ENCODE data around the gene FUS.
"Not testable (repeated sequence)": the region's sequence is repeated elsewhere in the genome, so short reads cannot be mapped to it uniquely, and the experiment has no call there.

FUS gene

GRCh38 chr16:31179747-31180459 is at the start of gene FUS:
FUS (plus strand) TSS chr16:31180139; CDS start chr16:31180215, 76 bp downstream.
- DNase-seq (ENCODE audit: low read depth) = peak; percentile 58

- no peak for DNase-seq (ENCODE audit: low read depth)
Measured at GRCh38 chr16:31130336-31130891, 49.5 kb upstream of the FUS start.

GRCh38 chr16:31130899-31131298 is 49.0 kb upstream of the FUS start:
- DNase-seq (ENCODE audit: low read depth) = no peak

GRCh38 chr16:31131416-31131815 is 48.5 kb upstream of the FUS start:
- DNase-seq (ENCODE audit: low read depth) = no peak

GRCh38 chr16:31131841-31132271 is 48.1 kb upstream of the FUS start:
- DNase-seq (ENCODE audit: low read depth) = no peak

GRCh38 chr16:31132303-31132979 is 47.5 kb upstream of the FUS start:
- DNase-seq (ENCODE audit: low read depth) = no peak

GRCh38 chr16:31133046-31133501 is 46.9 kb upstream of the FUS start:
- no peak for DNase-seq (ENCODE audit: low read depth)

- no peak for DNase-seq (ENCODE audit: low read depth)
Measured at GRCh38 chr16:31134091-31134571, 45.8 kb upstream of the FUS start.

GRCh38 chr16:31134625-31135534 is 45.1 kb upstream of the FUS start:
- no peak for DNase-seq (ENCODE audit: low read depth)

GRCh38 chr16:31135535-31136286 is 44.2 kb upstream of the FUS start, which contains the start of gene PRSS8:
PRSS8 (minus strand) TSS chr16:31135727; CDS start chr16:31135498, 229 bp downstream.
- DNase-seq (ENCODE audit: low read depth) = no peak

- no peak for DNase-seq (ENCODE audit: low read depth)
Measured at GRCh38 chr16:31136287-31136662, 43.7 kb upstream of the FUS start.

GRCh38 chr16:31136822-31137499 is 43.0 kb upstream of the FUS start:
- DNase-seq (ENCODE audit: low read depth) = not testable (repeated sequence)

GRCh38 chr16:31138621-31139578 is 41.0 kb upstream of the FUS start:
- no peak for DNase-seq (ENCODE audit: low read depth)

GRCh38 chr16:31141071-31141469 is 38.9 kb upstream of the FUS start:
- not testable (repeated sequence) for DNase-seq (ENCODE audit: low read depth)

- DNase-seq (ENCODE audit: low read depth) = peak; percentile 61
Measured at GRCh38 chr16:31141489-31142108, 38.3 kb upstream of the FUS start.

GRCh38 chr16:31142109-31143010 is 37.6 kb upstream of the FUS start:
- peak; percentile 97 for DNase-seq (ENCODE audit: low read depth)

- no peak for DNase-seq (ENCODE audit: low read depth)
Measured at GRCh38 chr16:31143011-31143693, 36.8 kb upstream of the FUS start.
